Choroid plexus epithelial cell (primary cell): ENCODE data around the gene CHIT1.

Experiments
- DNase-seq: peaks from one replicate; pipeline ENCODE4 v3.0.0-alpha.2; 2010; ENCODE audit warnings: low read depth
- H3K4me3 ChIP-seq: 2 replicates; pipeline ENCODE4 v1.5.1; 2011; ENCODE audit warnings: low read depth, mild to moderate bottlenecking, control low read depth, low read length, moderate library complexity
- CTCF ChIP-seq: conservative IDR thresholded peaks from 2 replicates; pipeline ENCODE4 v1.5.1; 2011; ENCODE audit warnings: low read depth, mild to moderate bottlenecking, control low read depth, inconsistent platforms, low read length, moderate library complexity

Gene CHIT1

GRCh38 chr1:203185061-203185461, 44.4 kb downstream of the CHIT1 start:
- H3K4me3 ChIP-seq: no peak overlapping the region
- DNase-seq: no peak
- no peak for TF ChIP-seq CTCF

- no peak for DNase-seq
- no peak overlapping the region for H3K4me3 ChIP-seq
- no peak for TF ChIP-seq CTCF
These were observed 45.0 kb downstream of the CHIT1 start for GRCh38 chr1:203184467-203184866.

GRCh38 chr1:203183828-203184227, 45.6 kb downstream of the CHIT1 start:
- TF ChIP-seq CTCF: no peak
- no peak for DNase-seq
- no peak overlapping the region for H3K4me3 ChIP-seq

GRCh38 chr1:203182387-203182953, 47.0 kb downstream of the CHIT1 start:
- no peak overlapping the region for H3K4me3 ChIP-seq
- DNase-seq: no peak
- no peak for TF ChIP-seq CTCF

GRCh38 chr1:203181586-203182386, 47.7 kb downstream of the CHIT1 start:
- DNase-seq: no peak
- H3K4me3 ChIP-seq: no peak overlapping the region
- TF ChIP-seq CTCF: no peak

- no peak for TF ChIP-seq CTCF
- H3K4me3 ChIP-seq: no peak overlapping the region
- no peak for DNase-seq
These were observed 48.7 kb downstream of the CHIT1 start for GRCh38 chr1:203180611-203181330.
